GM12878 (cell line): ENCODE data around the gene CNTNAP2. TPM values are rescaled to one million over a fixed set of nuclear protein-coding genes. Genes with fewer than 3 reads are reported as not detected.

Experiments used
- ATAC-seq: fragments of 200-7000 bp; cut with Tn5 transposase; 3 replicates; pipeline ENCODE4 v1.9.1; 2020; ENCODE audit warnings: mild to moderate bottlenecking, moderate library complexity
- BruUV-seq: library from RNA; stranded (reverse); fragments of 400-500 nt; replicated peaks from 2 replicates; lab custom pipeline; 2021; lab: Mats Ljungman, UMichigan
- CTCF ChIA-PET: fragments of 300-600 bp; sonication (Branson Sonifier 250); formaldehyde crosslinking; extraction: SDS; loops from one replicate; lab custom pipeline; 2021; ENCODE audit warnings: inconsistent platforms; lab: Yijun Ruan, JAX
- POLR2A ChIA-PET: fragments of 350-600 bp; formaldehyde crosslinking; extraction: SDS; loops from one replicate; lab custom pipeline; 2021; ENCODE audit warnings: inconsistent platforms; lab: Charles Lee
- RAD21 ChIA-PET: fragments of 300-600 bp; sonication (Branson Sonifier 250); formaldehyde crosslinking; loops from one replicate; lab custom pipeline; 2023; ENCODE audit warnings: antibody characterized with exemption; ENCODE audit not compliant: unreplicated experiment; lab: Charles Lee
- SMC1A ChIA-PET: fragments of 300-600 bp; sonication (Branson Sonifier 250); formaldehyde crosslinking; loops from one replicate; lab custom pipeline; 2023; ENCODE audit not compliant: unreplicated experiment, uncharacterized antibody; lab: Charles Lee
- DNase-seq: peaks from one replicate; pipeline ENCODE4 v3.0.0-alpha.2; 2011; ENCODE audit warnings: low read depth, low spot score
- FAIRE-seq: peaks from 3 replicates; lab custom pipeline; 2011; peaks lifted over from hg19 to GRCh38; lab: Jason Lieb, UNC
- H2AFZ ChIP-seq: 2 replicates; pipeline ENCODE4 v1.6.0; 2011; ENCODE audit warnings: low read depth, low read length, control low read depth; ENCODE audit not compliant: control insufficient read depth
- H3K27ac ChIP-seq: 2 replicates; pipeline ENCODE4 v1.5.1; 2011; ENCODE audit warnings: control low read depth; ENCODE audit not compliant: control insufficient read depth, insufficient read depth
- H3K27me3 ChIP-seq, 2 experiments: replicated peaks in 1 of 2; 2 replicates each; pipeline versions ENCODE4 v1.6.0 to v1.6.1; 2011; ENCODE audit warnings: low read length in 1 of 2; ENCODE audit not compliant: control insufficient read depth in 2 of 2, insufficient read depth in 2 of 2
- H3K36me3 ChIP-seq, 2 experiments: 2 replicates each; pipeline ENCODE4 v1.5.1; 2011; ENCODE audit warnings: low read length in 1 of 2; ENCODE audit not compliant: control insufficient read depth in 2 of 2, insufficient read depth in 2 of 2
- H3K4me1 ChIP-seq: 2 replicates; pipeline ENCODE4 v1.6.1; 2011; ENCODE audit warnings: mild to moderate bottlenecking, low read length, moderate library complexity, mixed read lengths; ENCODE audit not compliant: control insufficient read depth, insufficient read depth
- H3K4me2 ChIP-seq: 2 replicates; pipeline ENCODE4 v1.6.0; 2011; ENCODE audit warnings: control low read depth; ENCODE audit not compliant: control insufficient read depth, insufficient read depth
- H3K4me3 ChIP-seq: fragments of 200-600 bp; sonication (generic); 2 replicates; pipeline ENCODE4 v1.5.1; 2016
- H3K79me2 ChIP-seq: 2 replicates; pipeline ENCODE4 v1.6.0; 2011; ENCODE audit warnings: low read length; ENCODE audit not compliant: control insufficient read depth, insufficient read depth
- H3K9ac ChIP-seq: 2 replicates; pipeline ENCODE4 v1.8.0; 2011; ENCODE audit warnings: low read length, control low read depth, mixed read lengths; ENCODE audit not compliant: control insufficient read depth, insufficient read depth
- H3K9me3 ChIP-seq: replicated peaks from 3 replicates; pipeline ENCODE4 v1.5.1; 2011; ENCODE audit warnings: mild to moderate bottlenecking, low read length; ENCODE audit not compliant: control insufficient read depth, insufficient read depth
- H4K20me1 ChIP-seq: 2 replicates; pipeline ENCODE4 v1.6.0; 2011; ENCODE audit not compliant: control insufficient read depth, insufficient read depth
- NFYA ChIP-seq: IDR thresholded peaks from 2 replicates; pipeline ENCODE4 v1.6.1; 2011; ENCODE audit warnings: low read depth, mild to moderate bottlenecking, low read length, improper control_type of control experiment, borderline replicate concordance
- PRDM15 ChIP-seq: fragments of 450-650 bp; formaldehyde crosslinking; IDR thresholded peaks from 2 replicates; pipeline ENCODE4 v1.4.0; 2020; ENCODE audit warnings: mild to moderate bottlenecking, moderate library complexity
- RAD21 ChIP-seq: IDR thresholded peaks from 2 replicates; pipeline ENCODE4 v1.6.1; 2011; ENCODE audit warnings: mild to moderate bottlenecking, low read depth, low read length, moderate library complexity; ENCODE audit not compliant: insufficient read depth
- YY1 ChIP-seq: IDR thresholded peaks from 2 replicates; pipeline ENCODE4 v1.6.1; 2011; ENCODE audit warnings: low read depth, mild to moderate bottlenecking, low read length
- ZZZ3 ChIP-seq: IDR thresholded peaks from 2 replicates; pipeline ENCODE4 v1.6.1; 2011; ENCODE audit warnings: low read depth; ENCODE audit not compliant: control insufficient read depth, insufficient read length
- WGBS: methylation state at CpG from one replicate; pipeline ENCODE4 v1.1.6; 2016; ENCODE audit warnings: low lambda C conversion rate; ENCODE audit not compliant: insufficient replicate concordance, insufficient coverage; ENCODE audit errors: missing lambda C conversion rate; 5-methylcytosine and 5-hydroxymethylcytosine counted together
- in situ Hi-C: fragments of 300-500 bp; cut with MboI; formaldehyde crosslinking; loops from 9 replicates; pipeline ENCODE4 v1.14.3; 2018; ENCODE audit warnings: mixed read lengths
- intact Hi-C: fragments of 100-400 bp; cut with micrococcal nuclease; formaldehyde crosslinking; loops from one replicate; pipeline ENCODE4 v1.14.2; 2022; ENCODE audit not compliant: unreplicated experiment
- polyA plus RNA-seq, 11 experiments: library from polyadenylated mRNA; depleted of rRNA in 4 of 11; unstranded in 6 of 11; stranded (reverse) in 5 of 11; fragments of >200 nt; fragmentation: Nextera tagmentation in 4 of 11; fragmentation: Illumina TruSeq in 1 of 11; extraction: Ambion mirVana in 4 of 11; extraction: Trizol in 1 of 11; gene quantifications; 1 replicate in 1 of 11; 2 replicates in 10 of 11; pipeline versions ENCODE4 v1.2.1 to v1.2.3, GENCODE V29; 2011 to 2016; ENCODE audit warnings: inconsistent platforms in 2 of 11, missing spikeins in 2 of 11, low read depth in 1 of 11
- total RNA-seq, 4 experiments: library from RNA; depleted of rRNA in 3 of 4; stranded (reverse); fragments of >200 nt in 3 of 4; fragmentation: Illumina TruSeq in 1 of 4; extraction: Trizol in 1 of 4; gene quantifications; 2 replicates each; pipeline versions ENCODE4 v1.2.1 to v1.2.3, GENCODE V29; 2013 to 2021

The CNTNAP2 gene
- total and polyA plus RNA-seq, 10 of the 15 experiments (the other 5 are each of a cell fraction or from before 2014, with no cell fraction given): 0.03 to 0.08 (median 0.03) TPM; not detected in 7

DNA sequence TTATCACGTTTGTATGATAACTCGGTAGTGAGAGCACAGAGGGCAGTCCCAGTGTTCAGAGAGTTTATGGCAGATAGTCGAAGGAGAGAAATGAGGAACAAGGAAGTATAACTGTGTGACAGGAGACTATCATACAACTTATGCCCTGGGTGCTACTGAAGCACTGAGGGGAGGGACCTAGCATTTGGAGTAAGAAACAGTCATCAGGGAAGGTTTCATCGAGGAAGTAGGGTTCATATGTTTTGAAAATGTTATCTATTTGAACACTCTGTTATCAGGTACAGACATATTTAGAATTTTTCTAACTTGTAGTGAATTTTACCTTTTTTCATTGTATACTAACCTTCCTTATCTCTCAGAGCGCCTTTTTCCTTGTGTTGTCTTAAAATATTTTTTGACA lies 1259.6 kb downstream of the CNTNAP2 start:
- POLR2A ChIA-PET: no interaction called here
- Histone ChIP-seq H3K27ac (no peak overlapping the region), H3K4me2 (no peak overlapping the region), H3K4me3 (no peak overlapping the region), H3K79me2 (no peaks in the 10 kb centered on the region), H3K9ac (no peak overlapping the region), H4K20me1 (no peaks in the 10 kb centered on the region), H3K9me3 (no peaks in the 10 kb centered on the region), H2AFZ (no peak overlapping the region)
- RAD21 ChIA-PET: no interaction called here
- WGBS: 6% methylated on average over 5 of the region's 5 CpGs
- intact Hi-C loops: no loop called here
- CTCF ChIA-PET: no interaction called here
- no TSS peak for BruUV-seq
- no peak for FAIRE-seq
- DNase-seq: no peak
- no peak for ATAC-seq
- TF ChIP-seq RAD21 (no peak), YY1 (no peak), NFYA (no peak)
- TF ChIP-seq, all 136 proteins: peak for 0
- no peaks in the 10 kb centered on the region for H3K4me1 ChIP-seq
- SMC1A ChIA-PET: no interaction called here
- in situ Hi-C loops: no loop called here
- no peaks in the 10 kb centered on the region for H3K36me3 ChIP-seq
- no peaks in the 10 kb centered on the region for H3K27me3 ChIP-seq

DNA sequence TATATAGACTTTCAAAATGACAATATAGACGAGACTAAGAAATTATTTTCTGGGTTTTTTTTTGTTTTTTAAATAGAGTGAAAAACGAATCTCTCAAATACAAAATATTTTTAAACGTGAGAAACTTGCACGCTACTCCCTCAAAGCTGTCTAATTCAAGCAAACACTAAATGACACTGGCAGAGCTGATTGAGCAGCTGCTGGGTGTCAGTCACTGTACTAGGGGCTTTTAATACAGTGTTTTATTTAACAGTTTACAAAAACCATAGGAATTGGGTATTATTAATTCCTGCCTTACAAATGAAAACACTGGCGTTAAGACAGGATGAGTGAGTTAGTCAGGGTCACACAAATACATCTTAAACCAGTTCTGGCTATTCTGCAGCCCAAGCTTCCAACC lies 1264.3 kb downstream of the CNTNAP2 start:
- ATAC-seq: no peak

More for the DNA sequence above, 1264.3 kb downstream of the CNTNAP2 start:
- POLR2A ChIA-PET: no interaction called here
- in situ Hi-C loops: no loop called here
- SMC1A ChIA-PET: no interaction called here
- Histone ChIP-seq H3K9me3 (no peaks in the 10 kb centered on the region), H3K4me2 (no peak overlapping the region), H3K4me1 (no peaks in the 10 kb centered on the region), H4K20me1 (no peaks in the 10 kb centered on the region), H3K27me3 (no peaks in the 10 kb centered on the region)
- CTCF ChIA-PET: no interaction called here
- TF ChIP-seq ZZZ3 (no peak), PRDM15 (no peak)
- TF ChIP-seq, all 136 proteins: peak for 0
- intact Hi-C loops: no loop called here
- no TSS peak for BruUV-seq
- Histone ChIP-seq H3K79me2 (no peaks in the 10 kb centered on the region), H3K36me3 (no peaks in the 10 kb centered on the region), H3K4me3 (no peak overlapping the region), H3K27ac (no peak overlapping the region), H2AFZ (no peak overlapping the region), H3K9ac (no peak overlapping the region)
- RAD21 ChIA-PET: no interaction called here
- DNase-seq: no peak
- WGBS: 0% methylated on average over 5 of the region's 5 CpGs
- no peak for FAIRE-seq
